HG03521 (cell line): ENCODE results near the gene LRRIQ3.
"Not testable (repeated sequence)": the region's sequence is repeated elsewhere in the genome, so short reads cannot be mapped to it uniquely, and the experiment has no call there.

ENCODE experiments used
- ATAC-seq: cut with Tn5 transposase; IDR thresholded peaks from one replicate; pipeline ENCODE4 v1.9.1; 2021; ENCODE audit warnings: mild to moderate bottlenecking, moderate library complexity; ENCODE audit not compliant: unreplicated experiment

Gene LRRIQ3, protein sequence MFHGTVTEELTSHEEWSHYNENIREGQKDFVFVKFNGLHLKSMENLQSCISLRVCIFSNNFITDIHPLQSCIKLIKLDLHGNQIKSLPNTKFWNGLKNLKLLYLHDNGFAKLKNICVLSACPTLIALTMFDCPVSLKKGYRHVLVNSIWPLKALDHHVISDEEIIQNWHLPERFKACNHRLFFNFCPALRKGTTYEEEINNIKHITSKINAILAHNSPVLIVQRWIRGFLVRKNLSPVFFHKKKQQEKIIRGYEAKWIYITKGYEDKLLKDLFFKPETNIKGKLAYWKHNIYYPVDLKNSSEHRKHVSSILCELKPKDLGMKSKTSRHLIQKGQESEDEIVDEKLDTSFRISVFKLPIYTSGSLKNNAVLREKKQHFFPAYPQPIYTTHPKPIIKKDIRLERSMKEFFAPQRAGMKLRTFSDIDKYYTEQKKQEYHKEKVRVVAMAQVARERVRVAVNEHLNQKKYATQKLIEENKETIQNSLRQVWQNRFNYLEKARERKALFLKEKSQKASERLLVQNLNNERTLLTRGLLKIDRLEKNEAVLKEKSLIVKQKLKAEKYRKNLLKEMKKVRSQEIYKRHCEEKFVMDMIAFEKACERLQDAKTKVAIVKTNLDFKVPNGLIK

DNA sequence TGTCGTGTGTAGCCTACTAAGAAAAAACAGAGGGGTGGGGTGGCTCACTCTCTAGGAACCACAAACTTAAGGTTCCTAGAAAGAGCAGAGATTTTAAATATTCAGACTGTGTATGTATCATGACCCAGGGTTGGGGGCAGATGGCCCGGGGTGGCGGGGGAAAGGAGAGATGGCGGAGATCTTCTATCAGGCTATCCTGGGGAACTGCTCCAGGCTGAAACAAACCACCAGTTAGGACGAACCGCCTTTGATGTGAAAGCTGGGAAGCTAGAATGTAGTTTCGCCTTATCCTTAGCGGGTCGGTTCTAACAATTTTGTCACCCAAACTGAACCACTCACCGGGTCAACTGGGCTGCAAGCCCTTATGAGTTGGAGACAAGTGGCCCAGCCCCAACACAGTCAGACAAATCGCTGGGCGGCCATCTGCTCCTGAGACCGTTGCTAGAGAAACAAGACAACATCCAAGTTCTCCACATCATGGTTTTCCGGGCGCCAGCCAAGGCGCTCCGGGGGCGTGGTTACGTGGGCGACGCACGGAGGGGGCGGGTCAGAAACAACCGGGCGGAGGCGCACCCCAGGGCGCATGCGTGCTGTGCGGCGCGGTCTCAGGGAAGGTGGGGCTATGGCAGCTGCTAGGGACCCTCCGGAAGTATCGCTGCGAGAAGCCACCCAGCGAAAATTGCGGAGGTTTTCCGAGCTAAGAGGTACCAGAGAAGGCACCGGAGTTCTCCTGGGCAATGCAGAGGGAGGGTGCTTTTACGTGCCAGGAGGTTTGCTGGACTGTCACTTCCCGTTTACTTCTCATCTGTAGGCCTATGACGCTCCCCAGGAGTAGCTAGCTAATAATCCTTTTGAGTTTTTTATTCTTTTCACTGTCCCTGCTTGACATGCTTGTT, at the start of gene LRRIQ3, which contains the start of gene FPGT:
Gene LRRIQ3, minus strand, starts transcription at position 520 of the 896 bp plus-strand sequence. CDS start 14,492 bp downstream, outside the sequence.
Gene FPGT, plus strand, starts transcription at position 586 of the 896 bp plus-strand sequence. Its CDS starts 37 bp downstream, at position 623.
- peak; percentile 91 for ATAC-seq

DNA sequence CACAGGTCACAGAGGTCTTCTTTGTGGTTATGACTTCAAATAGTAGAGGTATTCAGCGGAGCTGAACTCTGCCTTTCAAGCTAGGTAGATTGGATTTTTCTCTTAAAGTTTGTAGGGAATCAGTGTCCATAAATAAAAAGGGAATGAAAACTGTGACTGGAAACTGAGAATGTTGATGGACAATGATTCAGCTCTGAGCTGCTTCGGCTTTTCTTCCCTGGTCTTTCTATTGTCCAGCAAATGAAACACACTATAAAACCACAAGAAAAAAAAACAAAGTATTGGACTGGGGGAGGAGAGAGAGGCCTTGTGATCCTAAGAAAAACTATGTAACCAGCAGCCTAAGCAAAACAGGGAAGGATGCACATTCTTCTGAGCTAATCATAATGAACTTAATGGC, 48.3 kb upstream of the LRRIQ3 start:
- no peak for ATAC-seq

GRCh38 chr1:74245168-74245772, 47.3 kb upstream of the LRRIQ3 start:
- ATAC-seq = no peak

- no peak for ATAC-seq
Measured at GRCh38 chr1:74237787-74238186, 39.8 kb upstream of the LRRIQ3 start.

- ATAC-seq = no peak
Measured at GRCh38 chr1:74237035-74237434, 39.1 kb upstream of the LRRIQ3 start.

GRCh38 chr1:74236440-74236839, 38.5 kb upstream of the LRRIQ3 start:
- ATAC-seq = no peak

DNA sequence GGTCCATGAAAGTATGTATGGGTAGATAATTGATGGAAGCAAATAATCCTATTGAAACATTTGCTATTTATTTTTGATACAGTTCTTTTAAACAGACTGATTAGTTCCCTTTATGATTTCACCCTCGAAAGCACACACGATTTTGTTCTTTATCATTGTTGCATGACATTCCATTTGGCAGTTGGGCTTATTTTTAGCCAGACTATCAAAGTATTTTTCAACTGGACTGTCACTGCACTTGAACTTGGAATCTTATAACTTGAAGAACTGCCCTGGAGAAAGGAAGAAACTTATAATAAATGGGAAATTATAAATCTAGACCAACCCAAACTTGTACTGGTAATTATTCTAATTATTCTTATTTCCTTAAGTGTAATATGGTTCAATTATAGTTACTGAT, 37.2 kb upstream of the LRRIQ3 start, which contains the start of gene TNNI3K:
Gene TNNI3K, plus strand, starts transcription at position 235 of the 400 bp plus-strand sequence. Its CDS starts 65 bp downstream, at position 300.
- no peak for ATAC-seq

DNA sequence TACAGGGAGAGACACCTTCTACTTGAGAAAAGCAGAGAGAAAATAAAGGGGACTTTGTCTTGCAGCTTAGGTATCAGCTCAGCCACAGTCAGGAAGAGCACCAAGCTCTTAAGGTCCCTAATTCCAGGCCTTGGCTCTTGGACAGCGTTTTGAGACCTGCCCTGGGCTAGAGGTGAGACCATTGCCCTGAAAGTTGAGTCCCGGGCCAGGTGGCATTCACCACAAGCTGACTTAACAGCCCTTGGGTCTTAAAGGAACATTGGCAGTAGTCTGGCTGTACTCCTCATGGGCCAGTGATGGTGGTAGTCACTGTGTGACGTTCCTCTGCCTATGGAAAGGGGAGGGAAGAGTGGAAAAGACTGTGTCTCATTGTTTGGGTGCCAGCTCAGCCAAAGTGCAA, 25.5 kb upstream of the LRRIQ3 start:
- ATAC-seq = no peak

- ATAC-seq = no peak
Measured at GRCh38 chr1:74222701-74223100, 24.7 kb upstream of the LRRIQ3 start.

DNA sequence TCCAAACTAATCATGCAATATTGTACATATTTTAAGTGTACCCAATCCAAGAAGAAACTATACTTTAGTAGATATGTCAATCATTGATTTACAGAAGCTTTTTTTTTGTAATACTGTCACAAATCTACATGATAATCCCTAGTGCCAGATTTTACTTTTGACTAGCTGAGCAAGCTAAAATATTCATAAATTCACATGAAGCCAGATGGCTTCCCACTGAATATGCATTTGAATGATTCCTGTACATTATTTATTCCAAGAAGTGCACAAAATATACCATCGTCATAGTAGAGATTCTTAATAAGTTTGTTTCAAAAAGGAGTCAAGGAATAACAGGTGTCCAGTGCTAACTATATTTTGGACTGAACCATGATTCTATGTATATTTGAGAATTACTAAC, 17.3 kb upstream of the LRRIQ3 start:
- no peak for ATAC-seq

- ATAC-seq = no peak
Measured at GRCh38 chr1:74205266-74205665, 7.3 kb upstream of the LRRIQ3 start.

DNA sequence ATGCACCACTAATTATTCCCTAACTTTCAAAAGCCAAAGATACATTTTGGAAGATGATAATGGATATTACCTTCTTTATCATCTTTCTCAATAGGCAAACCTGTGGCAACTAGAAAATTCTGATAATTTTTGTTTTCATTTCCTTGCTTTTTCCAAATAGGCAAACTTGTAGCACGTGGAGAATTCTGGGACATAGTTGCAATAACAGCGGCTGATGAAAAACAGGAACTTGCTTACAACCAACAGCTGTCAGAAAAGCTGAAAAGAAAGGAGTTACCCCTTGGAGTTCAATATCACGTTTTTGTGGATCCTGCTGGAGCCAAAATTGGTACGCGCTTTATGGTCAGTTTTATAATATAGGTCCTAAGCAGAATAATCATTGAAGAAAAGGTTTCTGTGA, 1.5 kb upstream of the LRRIQ3 start:
- ATAC-seq = no peak

- ATAC-seq = no peak
Measured at GRCh38 chr1:74197255-74197654, 721 bp downstream of the LRRIQ3 start.

DNA sequence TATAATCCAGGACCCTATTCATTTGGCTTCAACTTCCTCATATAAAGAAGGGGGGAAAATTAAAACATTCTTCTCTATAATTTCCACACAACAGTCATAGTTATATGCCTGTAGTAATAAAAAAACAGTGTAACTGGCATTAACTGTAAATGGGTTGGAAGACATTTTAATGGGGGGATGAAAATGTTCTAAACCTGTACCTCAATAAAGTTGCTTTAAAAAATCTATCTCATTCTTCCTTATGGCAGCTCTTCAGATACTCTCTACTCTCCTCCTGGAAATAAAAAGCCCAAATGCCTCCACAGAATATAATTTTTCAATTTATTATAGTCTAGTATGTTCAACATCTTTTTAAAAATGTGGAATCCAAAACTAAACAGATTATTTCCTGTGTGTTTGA, 2.6 kb downstream of the LRRIQ3 start:
- no peak for ATAC-seq

- no peak for ATAC-seq
Measured at GRCh38 chr1:74193908-74194307, 4.1 kb downstream of the LRRIQ3 start.

DNA sequence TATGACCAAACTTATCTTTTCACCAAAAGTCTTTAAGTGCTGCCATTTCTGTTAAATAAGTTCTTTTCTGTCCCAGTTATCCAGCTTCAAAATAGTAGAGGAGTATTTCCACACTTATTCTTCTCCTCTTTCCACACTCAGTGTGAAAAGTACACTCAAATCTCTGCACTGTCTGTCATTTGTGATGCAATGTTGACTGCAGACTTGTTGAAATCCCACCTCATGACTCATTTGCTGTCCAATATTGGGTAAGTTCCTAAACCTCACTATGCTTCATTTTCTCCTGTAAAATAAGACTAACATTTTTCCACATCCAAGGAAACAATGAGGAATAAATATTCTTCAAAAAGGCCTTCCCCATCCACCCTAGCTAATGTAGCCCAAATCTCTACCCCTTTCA, 17.5 kb downstream of the LRRIQ3 start:
- ATAC-seq = no peak

DNA sequence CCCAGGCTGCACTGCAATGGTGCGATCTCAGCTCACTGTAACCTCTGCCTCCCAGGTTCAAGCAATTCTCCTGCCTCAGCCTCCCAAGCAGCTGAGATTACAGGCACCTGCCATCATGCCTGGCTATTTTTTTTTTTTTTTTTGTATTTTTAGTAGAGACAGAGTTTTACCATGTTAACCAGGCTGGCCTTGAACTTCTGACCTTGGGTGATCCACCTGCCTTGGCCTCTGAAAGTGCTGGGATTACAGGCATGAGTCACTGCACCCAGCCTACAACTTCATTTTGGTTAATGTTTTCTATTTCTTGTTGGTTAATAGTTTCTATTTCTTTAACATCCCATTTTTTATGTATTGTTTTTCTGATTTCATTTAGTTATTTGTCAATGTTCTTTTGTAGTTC, 23.6 kb downstream of the LRRIQ3 start:
- not testable (repeated sequence) for ATAC-seq

GRCh38 chr1:74162333-74162732, 35.6 kb downstream of the LRRIQ3 start:
- ATAC-seq = no peak

GRCh38 chr1:74161497-74161896, 36.5 kb downstream of the LRRIQ3 start:
- no peak for ATAC-seq

- no peak for ATAC-seq
Measured at GRCh38 chr1:74160046-74160445, 37.9 kb downstream of the LRRIQ3 start.

DNA sequence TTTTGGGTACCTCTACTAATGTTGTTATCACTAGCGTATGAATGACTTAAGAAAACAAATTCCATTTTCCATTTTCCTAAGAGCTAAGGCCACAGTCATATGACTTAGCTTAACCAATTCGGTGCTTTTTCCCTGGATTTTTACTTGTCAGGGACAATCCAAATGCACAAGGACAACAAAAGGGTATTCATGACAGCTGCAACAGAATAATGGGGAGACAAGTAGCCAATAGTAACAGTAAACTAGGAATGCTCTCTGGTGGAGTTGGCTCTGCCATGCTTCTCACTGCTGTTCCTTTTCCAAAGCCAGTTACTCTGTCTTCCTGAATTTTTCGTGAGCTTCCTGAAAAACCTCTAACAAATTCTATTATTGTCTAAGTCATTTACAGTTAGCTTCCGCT, 52.9 kb downstream of the LRRIQ3 start:
- ATAC-seq = no peak
